Skin of body (tissue), 2 donors: ENCODE measurements around the gene PNPT1. TPM values are rescaled to one million over a fixed set of nuclear protein-coding genes. Genes with fewer than 3 reads are reported as not detected.
"Not testable (repeated sequence)": the region's sequence is repeated elsewhere in the genome, so short reads cannot be mapped to it uniquely, and the experiment has no call there.

Experiments used
- DNase-seq: peaks from one replicate; lab custom pipeline; 2025; lab: John Stamatoyannopoulos, UW
- total RNA-seq: library from RNA; depleted of rRNA; stranded (reverse); fragments of >200 nt; gene quantifications from one replicate; pipeline ENCODE4 v1.2.3, GENCODE V29; 2014

Gene PNPT1
- total RNA-seq, result 15.2 TPM

DNA sequence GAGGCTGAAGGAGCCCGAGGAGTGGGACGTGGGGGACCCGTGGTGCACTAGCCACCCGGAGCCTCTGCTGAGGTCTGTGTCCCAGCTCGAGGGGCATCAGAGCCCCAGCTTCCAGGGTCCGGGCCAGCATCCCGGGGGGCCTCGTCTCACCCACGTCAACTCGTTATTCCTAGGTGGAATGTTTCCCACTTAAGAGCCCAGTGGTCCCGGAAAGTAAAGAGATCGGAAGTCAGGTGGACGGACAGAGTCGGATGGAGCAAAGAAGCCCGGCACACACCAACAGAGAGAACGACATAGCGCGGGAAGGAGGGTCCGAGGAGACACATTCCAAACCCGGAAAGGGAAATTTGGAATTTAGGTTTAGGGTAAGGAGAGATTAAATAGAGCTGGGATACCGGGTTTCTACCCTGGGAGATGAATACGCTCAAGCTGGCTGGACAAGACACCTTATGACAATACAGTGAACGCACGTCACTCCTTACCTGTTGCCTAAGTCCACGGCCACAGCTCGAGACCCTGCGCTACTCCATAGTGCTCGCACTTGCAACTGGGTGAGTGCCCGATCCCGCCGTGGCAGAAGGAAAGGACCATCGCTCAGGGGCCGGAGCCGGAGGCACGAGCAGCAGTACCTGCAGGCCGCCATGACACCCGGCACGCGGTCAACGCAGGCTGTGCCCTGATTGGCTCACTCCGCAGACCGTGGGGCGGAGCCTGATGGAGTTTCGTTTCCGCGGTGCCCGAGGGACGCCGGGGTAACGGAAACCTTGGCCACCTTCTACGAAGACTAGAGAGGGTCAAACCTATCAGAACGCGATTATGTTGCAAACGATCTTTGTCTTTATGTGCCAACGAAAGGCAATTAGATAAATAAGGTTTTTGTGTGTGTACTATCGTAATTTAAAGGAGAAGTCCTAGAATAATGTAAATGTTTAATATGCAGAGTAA, at the start of gene PNPT1:
Gene PNPT1, minus strand, starts transcription at position 664 of the 945 bp plus-strand sequence. Its CDS starts 21 bp downstream, at position 643.
- peak; percentile 90 for DNase-seq

DNA sequence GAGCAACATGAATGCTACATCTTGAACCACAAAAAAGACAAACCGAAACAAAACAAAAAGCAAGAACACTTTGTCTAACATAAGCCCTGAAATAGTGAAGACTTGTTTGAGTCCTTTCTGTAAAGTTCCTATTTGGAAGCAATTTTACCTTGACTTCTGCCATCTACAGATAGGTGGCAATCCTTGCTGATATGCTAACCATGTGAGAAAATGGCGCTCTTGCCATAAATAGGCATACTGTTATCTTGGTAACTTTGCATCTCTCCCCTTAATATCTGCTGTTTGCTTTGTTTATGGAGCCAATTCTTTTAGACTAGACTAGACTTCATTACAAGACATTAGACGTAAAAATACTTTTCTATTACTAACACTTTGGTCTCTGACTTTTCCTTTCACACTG, 49.4 kb upstream of the PNPT1 start:
- no peak for DNase-seq

DNA sequence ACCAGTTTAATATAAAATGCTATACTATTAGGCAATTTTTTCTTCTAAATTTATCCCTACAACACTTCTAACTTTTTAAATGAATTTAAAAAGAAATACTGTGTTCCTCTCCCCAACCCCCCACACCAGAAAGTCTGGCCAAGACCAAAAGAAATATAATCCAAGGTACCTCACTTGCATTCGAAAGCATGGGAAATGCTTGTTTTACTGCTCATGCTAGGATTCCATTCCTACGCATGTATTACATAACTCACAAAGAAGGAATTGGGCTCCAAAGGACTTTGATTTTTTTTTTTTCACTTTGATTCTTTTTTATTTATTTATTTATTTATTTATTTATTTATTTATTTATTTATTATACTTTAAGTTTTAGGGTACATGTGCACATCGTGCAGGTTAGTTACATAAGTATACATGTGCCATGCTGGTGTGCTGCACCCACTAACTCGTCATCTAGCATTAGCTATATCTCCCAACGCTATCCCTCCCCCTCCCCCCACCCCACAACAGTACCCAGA, 42.4 kb upstream of the PNPT1 start:
- not testable (repeated sequence) for DNase-seq

DNA sequence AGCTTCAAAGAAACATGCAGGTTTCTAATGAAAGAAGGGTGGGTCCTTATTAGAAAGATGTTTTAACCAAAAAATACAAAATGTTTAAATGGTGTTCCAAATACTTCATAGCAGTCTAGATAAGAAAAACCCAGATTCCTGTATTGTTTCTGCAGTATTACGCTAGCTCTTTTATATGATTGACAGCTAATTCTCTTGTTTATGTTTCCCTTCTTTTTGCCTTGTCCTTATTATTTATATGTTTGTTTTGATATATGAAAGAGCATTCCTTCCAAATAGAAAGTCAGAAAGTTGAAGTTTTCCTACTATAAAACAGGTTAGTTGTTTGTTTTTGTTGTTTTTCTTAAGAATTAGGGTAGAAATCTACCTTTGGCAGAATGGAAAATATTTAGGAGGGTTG, 41.1 kb upstream of the PNPT1 start:
- DNase-seq, result no peak

DNA sequence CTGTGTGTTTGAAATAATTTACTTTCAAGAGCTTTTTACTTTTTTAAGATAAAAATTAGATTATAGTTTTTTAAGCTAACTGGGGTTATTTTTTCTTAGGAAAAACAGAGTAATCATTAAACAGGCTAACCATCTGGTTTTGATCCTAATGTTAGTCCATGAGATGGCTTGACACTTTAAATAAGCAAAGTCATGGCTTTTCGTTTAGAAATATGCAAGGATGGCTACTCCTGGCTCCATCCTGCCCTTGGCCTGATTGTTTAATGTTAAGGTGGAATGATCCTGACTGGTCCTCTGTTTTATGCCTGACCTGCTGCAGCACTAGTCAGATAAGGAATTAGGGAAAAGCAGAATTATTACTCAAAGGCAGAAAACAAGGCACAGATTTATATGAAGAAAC, 39.7 kb upstream of the PNPT1 start:
- no peak for DNase-seq

DNA sequence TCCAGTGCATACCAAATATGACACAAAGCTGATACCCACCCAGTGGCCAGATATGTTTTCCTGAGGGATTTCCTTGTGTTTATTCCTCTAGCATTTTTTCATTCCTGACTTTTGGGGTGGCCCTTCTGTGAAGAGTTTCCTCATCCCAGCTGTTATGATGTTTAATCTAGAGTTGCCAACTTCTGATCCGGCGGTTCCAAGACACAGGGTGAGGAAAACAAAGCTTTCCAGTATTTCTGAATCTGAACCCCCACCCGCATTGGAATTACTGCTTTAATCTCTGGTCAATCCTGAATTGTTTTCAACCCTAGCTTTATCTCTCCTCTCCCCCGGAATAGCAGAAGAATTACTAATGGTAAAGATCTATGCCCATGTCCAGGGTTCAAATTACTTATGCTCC, 39.2 kb upstream of the PNPT1 start:
- DNase-seq, result no peak

DNA sequence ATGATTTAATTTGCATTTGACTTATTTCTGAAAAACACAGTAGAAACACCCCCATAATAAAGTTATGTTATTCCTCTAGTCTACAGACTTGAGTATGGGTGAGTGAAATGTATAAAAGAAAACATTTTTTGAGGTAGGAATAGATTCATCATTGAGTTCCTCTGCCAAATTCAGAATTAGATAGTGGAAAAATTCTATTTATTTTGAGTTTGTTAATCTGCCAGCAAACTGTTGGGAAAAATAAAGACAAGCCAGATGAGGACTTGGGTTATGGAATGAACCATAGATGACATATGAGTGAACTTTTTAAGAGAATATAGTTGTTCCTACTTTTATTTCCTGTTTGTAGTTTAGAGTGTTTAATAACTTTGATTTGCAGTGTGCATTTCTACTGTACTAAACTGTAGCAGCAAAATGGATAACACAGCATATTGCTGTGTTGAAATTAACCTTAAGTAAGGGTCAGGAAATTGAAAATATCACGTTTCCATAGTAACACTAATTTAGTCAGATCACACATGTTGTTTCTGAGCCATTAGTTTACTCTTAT, 35.6 kb upstream of the PNPT1 start:
- peak; percentile 14 for DNase-seq

DNA sequence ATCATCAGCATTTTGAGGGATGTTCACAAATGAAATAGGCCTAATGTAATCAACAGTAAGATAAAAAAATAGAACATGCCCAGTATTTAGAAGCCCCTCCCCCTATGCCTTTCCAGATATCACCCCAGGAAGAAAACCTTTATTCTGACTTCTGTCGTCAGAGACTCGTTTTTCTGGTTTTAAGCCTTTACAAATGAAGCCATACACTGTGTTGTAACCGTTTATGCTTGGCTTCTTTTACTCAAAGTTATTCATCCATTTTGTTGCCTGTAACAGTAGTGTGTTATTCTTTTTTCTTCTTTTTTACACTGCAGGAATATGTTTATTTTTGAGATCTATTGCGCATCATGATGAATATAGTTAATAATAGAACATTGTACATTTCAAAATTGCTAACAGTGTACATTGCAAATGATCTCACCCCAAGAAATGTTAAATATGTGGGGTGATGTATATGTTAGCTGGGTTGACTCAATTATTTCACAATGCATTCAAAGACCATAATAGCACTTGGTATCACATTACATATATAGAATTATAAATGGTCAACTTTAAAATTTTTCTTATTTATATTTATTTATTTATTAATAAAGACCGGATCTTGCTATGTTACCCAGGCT, 28.1 kb upstream of the PNPT1 start:
- DNase-seq, result no peak

DNA sequence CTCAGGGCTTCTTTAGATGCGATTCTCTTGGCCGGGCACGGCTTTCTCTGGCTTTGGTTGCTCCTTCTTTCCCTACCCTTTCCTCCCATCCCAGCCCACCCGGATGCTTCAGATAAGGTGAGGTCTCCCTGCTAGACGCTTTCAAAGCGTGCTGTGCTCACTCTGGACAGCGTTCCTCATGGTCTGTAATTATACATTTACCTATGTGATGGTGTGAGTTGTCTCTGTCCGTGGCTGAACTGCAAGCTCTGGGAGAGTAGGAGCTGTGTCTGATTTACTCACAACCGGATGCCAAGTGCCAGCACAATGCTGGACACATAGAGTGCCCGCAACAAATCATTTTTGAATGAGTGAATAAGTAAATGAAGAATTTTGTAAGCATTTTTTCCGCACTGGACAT, 26.8 kb upstream of the PNPT1 start:
- DNase-seq, result no peak

DNA sequence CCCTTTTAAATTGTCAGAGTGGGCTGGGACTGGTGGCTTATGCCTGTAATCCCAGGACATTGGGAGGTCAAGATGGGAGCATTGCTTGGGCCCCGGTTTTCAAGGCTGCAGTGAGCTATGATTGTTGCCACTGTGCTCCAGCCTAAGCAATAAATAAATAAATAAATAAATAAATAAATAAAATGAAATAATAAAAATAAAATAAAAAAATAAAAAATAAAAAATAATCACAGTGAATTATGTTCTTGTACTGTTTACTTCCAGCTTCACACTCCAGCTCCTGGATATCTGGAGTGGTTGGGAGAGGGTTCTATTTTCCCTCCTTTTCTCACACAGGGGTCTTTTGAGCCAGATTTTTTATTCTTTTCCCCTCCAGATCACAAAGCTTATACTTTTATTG, 26.2 kb upstream of the PNPT1 start:
- DNase-seq, result no peak

DNA sequence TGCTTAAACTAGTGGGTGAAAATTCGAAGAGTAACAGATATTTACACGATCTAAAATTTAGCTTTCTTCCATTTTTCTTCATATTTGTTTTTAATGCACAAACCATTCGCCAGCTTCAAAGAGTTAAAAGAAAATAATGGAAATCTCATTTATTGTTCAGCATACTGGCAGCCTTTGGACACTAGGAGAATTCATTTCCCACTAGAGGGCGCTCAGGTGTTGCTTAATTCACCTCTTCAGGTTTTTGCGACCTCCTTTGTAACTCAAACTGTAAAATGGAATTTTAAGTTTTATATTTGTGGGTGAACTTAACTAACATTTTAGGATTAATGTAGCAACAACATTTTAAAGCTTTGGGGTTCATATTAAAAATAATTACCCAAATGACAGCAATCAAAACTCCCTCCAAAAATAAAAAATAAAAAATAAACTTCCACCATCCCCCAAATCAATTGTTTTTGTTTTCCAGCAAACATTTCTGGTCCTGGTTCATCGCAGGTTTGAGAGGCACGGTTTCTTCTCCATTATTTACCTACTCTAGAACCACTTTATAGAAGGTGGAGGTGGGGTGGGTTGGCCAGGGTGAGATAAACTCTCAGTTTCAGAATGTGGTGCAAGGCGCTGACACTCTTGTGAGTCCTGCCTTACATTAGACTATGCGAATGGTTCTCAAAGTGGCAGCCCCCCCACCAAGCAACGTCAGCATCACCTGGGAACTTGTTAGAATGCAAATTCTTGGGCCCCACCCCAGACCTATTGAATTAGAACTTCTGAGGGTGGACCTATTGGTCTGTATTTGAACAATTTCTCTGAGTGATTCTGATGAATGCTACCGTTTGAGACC, 24.7 kb upstream of the PNPT1 start:
- peak; percentile 15 for DNase-seq

DNA sequence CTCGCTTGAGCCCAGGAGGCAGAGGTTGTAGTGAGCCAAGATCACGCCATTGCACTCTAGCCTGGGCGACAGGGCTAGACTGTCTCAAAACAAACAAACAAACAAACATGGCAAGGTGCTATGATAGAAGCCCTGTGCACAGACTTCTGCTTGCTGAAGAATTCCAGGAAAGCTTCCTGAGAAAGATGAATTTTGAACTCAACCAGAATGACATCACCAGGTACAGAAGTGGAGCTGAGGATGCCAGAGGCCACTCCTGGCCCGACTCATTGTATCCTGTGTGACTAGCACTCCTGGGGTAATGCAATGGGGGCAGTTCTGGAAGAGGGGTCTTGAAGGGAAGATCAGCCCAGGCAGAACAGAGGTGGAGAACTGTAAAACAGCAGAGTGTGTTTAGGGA, 22.0 kb upstream of the PNPT1 start:
- no peak for DNase-seq

DNA sequence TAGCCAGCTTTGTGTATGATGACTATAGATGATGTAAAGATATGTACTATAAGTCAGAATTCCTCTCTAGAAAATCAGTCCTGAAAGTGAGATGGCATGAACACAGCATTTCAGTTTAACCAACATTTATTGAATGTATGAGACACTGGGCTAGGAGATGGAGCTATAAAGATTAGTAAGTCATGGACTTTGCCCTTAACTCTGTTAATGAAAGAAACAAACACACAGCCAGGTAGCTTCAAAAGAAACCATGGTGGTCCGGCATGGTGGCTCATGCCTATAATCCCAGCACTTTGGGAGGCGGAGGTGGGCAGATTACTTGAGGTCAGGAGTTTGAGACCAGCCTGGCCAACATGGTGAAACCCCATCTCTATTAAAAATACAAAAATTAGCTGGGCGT, 21.5 kb upstream of the PNPT1 start:
- not testable (repeated sequence) for DNase-seq

DNA sequence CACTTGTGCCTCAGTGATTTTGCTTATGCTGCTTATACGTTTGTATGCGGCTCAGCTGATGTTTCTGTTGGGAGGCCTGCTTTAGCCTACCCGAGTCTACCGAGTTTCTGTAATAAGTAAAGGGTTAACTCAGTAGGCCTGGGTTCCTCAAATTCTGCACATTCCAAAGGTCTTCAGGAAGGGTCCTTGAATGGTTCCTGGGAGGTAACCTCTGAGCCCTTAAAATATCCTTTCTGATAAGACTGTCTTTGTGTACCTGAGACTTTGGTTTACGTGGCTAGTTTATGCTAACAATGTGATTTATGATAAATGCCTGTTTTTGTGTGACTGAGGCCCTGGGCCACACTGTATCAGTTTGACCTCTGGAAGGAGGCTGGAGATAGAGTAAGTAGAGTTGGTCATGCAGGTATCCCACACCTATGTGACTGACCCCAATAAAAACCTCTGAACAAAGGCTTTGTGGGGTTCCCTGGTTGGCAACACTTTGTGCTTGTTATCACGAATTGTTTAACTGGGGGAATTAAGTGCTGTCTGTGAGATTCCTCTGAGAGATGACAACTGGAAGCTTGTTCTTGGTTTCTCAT, 18.9 kb upstream of the PNPT1 start:
- DNase-seq, result no peak

DNA sequence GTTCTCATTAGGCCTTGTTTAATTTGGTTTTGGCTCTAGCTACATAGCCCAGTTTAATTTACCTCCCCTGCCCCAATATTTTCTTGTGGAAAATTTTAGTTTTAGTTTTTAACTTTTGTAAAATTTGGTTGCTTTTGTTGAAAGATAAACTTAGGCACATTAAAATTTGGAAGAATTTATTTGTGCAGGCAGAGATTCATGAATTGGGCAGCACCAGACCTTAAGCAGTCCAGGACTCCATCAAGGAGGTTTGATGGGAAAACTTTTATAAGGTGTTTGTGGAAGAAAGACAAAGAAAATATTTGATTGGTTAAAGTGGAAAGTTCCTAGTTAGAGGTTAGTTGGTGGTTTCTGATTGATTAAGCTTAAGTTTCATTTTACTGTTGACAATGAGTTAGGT, 16.4 kb upstream of the PNPT1 start:
- no peak for DNase-seq

DNA sequence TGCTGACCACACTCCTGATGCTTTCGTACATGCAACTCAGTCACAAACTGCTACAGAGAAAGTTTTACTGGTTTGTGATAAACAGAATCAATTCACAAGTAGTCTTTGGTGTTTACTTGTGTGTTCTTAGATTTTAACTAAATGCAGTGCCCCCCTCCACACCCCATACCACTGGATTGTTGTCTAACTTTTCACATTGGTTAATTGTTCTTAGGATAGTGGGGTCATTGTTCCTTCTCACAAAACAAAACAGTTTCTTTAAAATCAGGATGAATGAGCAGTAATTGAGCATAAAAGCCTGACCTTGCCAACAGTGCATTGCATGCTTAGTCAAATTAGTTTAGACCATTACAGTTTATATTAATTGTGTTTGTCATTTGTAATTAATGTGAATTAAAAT, 14.1 kb upstream of the PNPT1 start:
- no peak for DNase-seq

DNA sequence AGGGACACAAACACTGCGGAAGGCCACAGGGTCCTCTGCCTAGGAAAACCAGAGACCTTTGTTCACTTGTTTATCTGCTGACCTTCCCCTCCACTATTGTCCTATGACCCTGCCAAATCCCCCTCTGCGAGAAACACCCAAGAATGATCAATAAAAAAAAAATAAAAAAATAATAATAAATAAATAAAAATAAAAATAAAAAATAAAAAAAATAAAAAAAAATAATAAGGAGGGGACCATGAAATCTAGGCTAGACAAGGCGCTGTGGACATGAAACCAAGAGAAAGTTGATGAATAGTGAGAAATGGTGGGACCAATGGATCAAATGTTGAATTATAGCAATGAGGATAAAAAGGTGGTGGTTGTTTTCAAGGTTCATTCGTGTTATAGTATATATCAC, 12.6 kb upstream of the PNPT1 start:
- DNase-seq, result not testable (repeated sequence)

DNA sequence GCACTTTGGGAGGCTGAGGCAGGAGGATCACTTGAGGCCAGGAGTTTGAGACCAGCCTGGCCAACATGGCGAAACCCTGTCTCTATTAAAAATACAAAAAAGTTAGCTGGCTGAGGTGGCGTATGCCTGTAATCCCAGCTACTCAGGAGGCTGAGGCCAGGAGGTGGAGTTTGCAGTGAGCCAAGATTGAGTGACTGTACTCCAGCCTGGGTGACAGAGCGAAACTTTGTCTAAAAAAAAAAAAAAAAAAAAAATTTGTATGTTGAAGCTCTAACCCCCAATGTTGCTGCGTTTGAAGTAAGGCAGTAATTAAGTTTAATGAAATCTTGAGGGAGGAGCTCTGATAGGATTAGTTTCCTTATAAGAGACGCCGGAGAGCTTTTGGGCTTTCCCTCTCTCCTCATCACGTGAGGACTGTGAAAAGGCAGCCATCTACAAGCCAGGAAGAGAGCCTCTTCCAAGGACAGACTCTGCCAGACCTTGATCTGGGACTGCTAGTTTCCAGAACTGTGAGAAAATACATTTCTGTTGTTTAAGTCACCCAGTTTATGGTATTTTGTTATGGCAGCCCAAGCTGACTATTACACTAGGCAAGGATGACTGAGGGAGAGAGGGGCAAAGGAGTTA, 11.5 kb upstream of the PNPT1 start:
- DNase-seq, result no peak

DNA sequence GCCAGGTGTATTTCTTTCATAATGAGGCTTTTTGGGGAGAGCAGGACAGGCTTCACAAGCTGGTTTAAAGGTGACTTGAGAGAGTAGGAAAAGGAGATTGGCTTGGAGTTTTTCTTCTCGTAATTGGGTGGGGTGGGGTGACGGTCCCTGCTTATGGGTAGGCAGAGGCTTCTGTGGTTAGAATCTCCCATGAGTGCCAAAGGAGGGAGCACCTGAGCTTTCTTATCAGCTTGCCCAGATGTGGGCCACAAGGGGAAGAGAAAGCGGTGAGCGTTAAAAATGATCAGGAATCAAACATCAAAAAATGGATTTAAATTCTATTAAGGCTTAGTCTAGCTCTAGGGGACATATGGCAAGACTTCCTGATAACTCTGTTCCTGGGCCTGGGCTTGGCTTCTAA, 9.7 kb upstream of the PNPT1 start:
- DNase-seq, result no peak

DNA sequence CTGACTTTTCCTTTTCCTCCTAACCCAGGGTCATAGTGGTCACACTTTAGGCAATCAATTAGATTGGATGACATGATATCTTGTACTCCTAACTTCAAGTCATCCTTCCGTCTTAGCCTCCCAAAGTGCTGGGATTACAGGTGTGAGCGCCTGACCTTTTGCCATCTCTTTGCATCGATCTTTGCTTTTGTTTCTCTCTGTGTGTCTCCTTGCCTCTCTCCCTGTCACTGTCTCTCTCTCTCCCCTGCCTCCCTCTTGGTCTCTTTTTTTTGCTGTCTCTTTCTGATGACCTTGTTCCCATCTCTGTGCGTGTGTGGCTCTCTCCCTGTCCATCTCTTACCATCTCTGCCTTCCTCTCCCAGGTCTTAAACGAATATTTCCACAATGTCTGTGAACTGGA, 904 bp downstream of the PNPT1 start:
- not testable (repeated sequence) for DNase-seq

DNA sequence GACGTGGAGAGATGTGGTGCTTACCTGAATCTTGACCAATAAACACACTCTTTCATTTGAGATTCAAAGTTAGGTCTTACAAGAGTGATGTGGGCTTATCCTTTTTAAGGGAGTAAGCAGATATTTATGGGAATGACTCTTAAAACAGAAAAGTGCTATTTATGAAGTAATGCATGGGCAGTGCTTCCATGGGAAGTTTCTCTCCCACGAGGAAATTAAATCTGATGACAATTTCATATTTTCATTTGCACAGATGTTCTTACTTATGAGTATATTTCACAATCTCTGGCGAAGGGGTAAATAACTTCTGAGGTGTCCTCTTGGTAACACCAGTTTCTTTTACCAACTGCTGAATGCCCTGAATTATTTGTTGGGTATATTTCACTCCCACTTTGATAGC, 21.0 kb downstream of the PNPT1 start:
- peak; percentile 34 for DNase-seq
